ENCODE data around the gene NEGR1. TPM values are rescaled to one million over a fixed set of nuclear protein-coding genes. Genes with fewer than 3 reads are reported as not detected.

Gene NEGR1
- polyA plus RNA-seq, 4 donors = 3.5 to 5.2 (median 4.1) TPM

DNA sequence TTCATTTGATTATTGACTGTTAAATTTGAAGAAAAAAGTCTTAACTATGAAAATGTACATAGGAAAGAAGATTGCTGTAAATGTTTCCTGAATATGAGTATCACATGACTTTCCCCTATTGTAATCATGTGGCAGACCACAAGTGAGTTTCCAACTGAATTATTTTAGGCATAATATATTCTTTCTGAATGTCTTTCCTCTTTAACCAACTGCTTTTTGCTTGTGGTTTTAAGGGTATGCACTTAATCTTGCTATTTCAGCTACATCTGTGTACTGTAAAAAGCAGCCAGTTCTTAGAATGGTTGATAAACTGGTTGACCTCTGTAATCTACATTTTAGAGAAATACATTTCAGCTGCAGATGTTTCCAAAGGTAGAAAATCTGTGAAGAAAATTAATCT lies 400.7 kb downstream of the NEGR1 start:
- no peak for DNase-seq (ENCODE audit: low read depth in 4 of 4, low spot score in 3 of 4)

DNA sequence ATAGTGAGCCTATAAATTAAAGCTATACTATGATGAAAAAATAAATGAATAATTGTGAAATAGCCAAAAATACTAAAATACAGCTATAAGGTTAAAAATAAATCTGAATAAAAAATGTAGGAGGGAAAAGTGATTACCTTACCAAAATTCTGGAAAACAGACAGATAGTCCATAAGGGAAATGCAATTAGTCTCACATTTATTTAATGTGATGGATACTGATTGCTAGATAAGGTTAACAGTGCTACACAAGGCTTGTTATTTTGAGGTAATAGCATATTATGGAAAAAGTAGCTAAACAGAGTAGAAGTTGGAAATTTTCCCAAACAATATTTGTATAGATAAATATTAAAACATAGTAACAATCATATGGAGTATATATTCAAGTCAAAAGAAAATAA lies 413.0 kb downstream of the NEGR1 start:
- no peak for DNase-seq (ENCODE audit: low read depth in 4 of 4, low spot score in 3 of 4)

DNA sequence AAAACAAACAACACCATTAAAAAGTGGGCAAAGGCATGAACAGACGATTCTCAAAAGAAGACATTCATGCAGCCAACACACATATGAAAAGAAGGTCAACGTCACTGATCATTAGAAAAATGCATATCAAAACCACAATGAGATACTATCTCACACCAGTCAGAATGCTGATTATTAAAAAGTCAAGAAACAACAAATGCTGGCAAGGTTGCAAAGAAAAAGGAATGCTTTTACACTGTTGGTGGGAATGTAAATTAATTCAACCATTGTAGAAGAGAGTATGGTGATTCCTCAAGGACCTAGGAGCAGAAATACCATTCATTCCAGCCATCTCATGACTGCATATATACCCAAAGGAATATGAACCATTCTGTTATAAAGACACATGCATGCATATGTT lies 419.6 kb downstream of the NEGR1 start:
- DNase-seq (ENCODE audit: low read depth in 4 of 4, low spot score in 3 of 4) = no peak

- no peak for DNase-seq (ENCODE audit: low read depth in 4 of 4, low spot score in 3 of 4)
Observed at GRCh38 chr1:71861022-71861421, 421.3 kb downstream of the NEGR1 start.

GRCh38 chr1:71859806-71860205 lies 422.5 kb downstream of the NEGR1 start:
- no peak for DNase-seq (ENCODE audit: low read depth in 4 of 4, low spot score in 3 of 4)

- no peak for DNase-seq (ENCODE audit: low read depth in 4 of 4, low spot score in 3 of 4)
Observed at GRCh38 chr1:71857862-71858261, 424.5 kb downstream of the NEGR1 start.

GRCh38 chr1:71853360-71853759 lies 429.0 kb downstream of the NEGR1 start:
- DNase-seq (ENCODE audit: low read depth in 4 of 4, low spot score in 3 of 4) = no peak

- no peak for DNase-seq (ENCODE audit: low read depth in 4 of 4, low spot score in 3 of 4)
Observed at GRCh38 chr1:71850936-71851335, 431.4 kb downstream of the NEGR1 start.

- DNase-seq (ENCODE audit: low read depth in 4 of 4, low spot score in 3 of 4) = no peak
Observed at GRCh38 chr1:71850515-71850914, 431.8 kb downstream of the NEGR1 start.

- DNase-seq (ENCODE audit: low read depth in 4 of 4, low spot score in 3 of 4) = no peak
Observed at GRCh38 chr1:71843012-71843411, 439.3 kb downstream of the NEGR1 start.

DNA sequence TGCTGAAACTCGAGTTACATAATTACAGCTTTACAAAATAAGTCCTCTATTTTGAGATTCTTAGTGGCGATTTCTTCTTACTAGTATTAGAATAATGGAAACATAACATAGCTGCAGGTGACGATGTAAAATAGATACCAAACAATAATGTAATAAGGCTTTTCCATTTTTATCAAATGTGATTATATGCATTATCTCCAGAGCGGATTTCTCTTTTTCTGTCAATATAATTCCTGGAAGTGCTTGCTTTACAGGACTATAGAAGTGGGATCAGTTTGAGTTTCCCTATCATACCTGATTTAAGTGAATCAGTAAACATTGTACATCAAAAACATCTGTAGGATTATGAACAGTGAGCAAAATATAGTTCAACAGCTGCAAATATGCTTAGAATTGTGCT lies 442.5 kb downstream of the NEGR1 start:
- no peak for DNase-seq (ENCODE audit: low read depth in 4 of 4, low spot score in 3 of 4)

- DNase-seq (ENCODE audit: low read depth in 4 of 4, low spot score in 3 of 4) = no peak
Observed at GRCh38 chr1:71836904-71837303, 445.4 kb downstream of the NEGR1 start.

- no peak for DNase-seq (ENCODE audit: low read depth in 4 of 4, low spot score in 3 of 4)
Observed at GRCh38 chr1:71835442-71835813, 446.9 kb downstream of the NEGR1 start.

GRCh38 chr1:71834601-71835441 lies 447.5 kb downstream of the NEGR1 start:
- DNase-seq (ENCODE audit: low read depth in 4 of 4, low spot score in 3 of 4) = no peak

- DNase-seq (ENCODE audit: low read depth in 4 of 4, low spot score in 3 of 4) = no peak
Observed at GRCh38 chr1:71831646-71832045, 450.7 kb downstream of the NEGR1 start.

DNA sequence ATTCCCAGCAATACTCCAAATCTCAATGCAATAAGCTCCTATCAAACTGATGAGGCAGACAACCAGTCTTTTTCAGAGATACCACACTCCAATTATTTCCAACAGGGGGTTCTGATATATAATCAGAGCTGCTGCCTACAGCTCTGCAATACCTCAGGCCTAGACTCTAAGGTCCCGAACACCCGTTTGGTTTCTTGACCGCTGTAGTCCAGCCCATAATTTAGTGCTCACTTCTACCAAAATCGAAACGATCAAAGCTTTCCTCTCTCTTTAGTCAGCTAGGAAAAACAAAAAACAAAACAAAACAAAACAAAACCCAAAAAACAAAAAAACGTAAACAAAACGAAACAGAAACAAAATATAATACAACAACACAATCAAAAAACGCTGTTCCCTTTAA lies 453.0 kb downstream of the NEGR1 start:
- no peak for DNase-seq (ENCODE audit: low read depth in 4 of 4, low spot score in 3 of 4)

- no peak for DNase-seq (ENCODE audit: low read depth in 4 of 4, low spot score in 3 of 4)
Observed at GRCh38 chr1:71828431-71829012, 453.8 kb downstream of the NEGR1 start.

- DNase-seq (ENCODE audit: low read depth in 4 of 4, low spot score in 3 of 4) = no peak
Observed at GRCh38 chr1:71823708-71824305, 458.5 kb downstream of the NEGR1 start.

GRCh38 chr1:71817028-71817427 lies 465.3 kb downstream of the NEGR1 start:
- no peak for DNase-seq (ENCODE audit: low read depth in 4 of 4, low spot score in 3 of 4)

GRCh38 chr1:71809085-71809484 lies 473.3 kb downstream of the NEGR1 start:
- no peak for DNase-seq (ENCODE audit: low read depth in 4 of 4, low spot score in 3 of 4)

DNA sequence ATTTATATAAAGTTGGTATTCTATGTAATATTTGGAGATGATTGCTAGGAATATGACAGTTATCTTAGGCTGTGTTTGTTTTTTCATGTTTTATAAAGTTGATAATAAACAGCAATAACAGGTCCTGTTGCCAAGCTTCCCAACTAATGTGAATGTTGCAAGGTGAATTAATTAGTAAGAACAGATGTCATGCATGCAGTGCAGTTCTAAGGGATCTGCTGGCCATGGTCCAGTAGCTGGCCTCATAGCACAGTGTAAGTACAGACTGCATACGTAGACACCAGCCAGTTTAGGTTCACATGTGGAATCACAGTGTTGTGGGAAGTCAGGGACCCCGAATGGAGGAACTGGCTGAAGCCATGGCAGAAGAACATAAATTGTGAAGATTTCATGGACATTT lies 478.2 kb downstream of the NEGR1 start:
- DNase-seq (ENCODE audit: low read depth in 4 of 4, low spot score in 3 of 4) = no peak

DNA sequence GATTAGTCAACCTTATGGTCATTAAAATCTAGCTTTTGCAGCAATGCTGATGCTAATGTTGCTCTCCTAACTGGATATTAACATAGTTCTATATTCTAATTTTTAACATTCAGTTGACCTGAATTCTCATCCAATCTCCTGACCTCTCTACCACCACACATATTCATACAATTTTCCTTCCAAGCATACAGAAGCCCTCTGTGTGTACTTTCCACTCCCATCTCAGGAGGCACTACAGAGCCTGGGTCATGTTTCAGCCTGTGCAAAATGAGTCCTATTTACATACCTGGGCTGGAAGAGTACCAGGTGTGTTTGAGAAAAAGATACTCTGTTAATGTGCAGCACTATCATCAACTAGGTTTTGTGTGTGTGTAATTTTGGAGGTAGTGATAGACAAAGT lies 486.3 kb downstream of the NEGR1 start:
- DNase-seq (ENCODE audit: low read depth in 4 of 4, low spot score in 3 of 4) = no peak

All from right renal pelvis (tissue), 4 donors.